ENCODE measurements around the gene C1orf105. TPM values are rescaled to one million over a fixed set of nuclear protein-coding genes. Genes with fewer than 3 reads are reported as not detected.
"Not testable (repeated sequence)": the region's sequence is repeated elsewhere in the genome, so short reads cannot be mapped to it uniquely, and the experiment has no call there.

The C1orf105 gene
- total RNA-seq, result under 1 TPM in 1 of 2 donors, not detected in 1; 0.37 TPM

GRCh38 chr1:172420385-172420784, at the start of gene C1orf105:
Gene C1orf105 (plus strand): TSS chr1:172420685. CDS start chr1:172420886, 201 bp downstream.
- H3K27ac Mint-ChIP-seq, result no peak within 1 kb of the TSS
- no peaks in the 10 kb centered on the region for H3K9me3 Mint-ChIP-seq
- no peaks in the 10 kb centered on the region for H3K27me3 Mint-ChIP-seq
- H3K4me3 Mint-ChIP-seq, result no peak within 1 kb of the TSS
- no peaks in the 10 kb centered on the region for H3K4me1 Mint-ChIP-seq
- H3K36me3 Mint-ChIP-seq (ENCODE audit: low read depth), result no peaks in the 10 kb centered on the region
- no peak for ATAC-seq (replicated peaks)

- not testable (repeated sequence) for H3K9me3 Mint-ChIP-seq; H3K4me3 Mint-ChIP-seq; H3K27me3 Mint-ChIP-seq; H3K4me1 Mint-ChIP-seq; H3K27ac Mint-ChIP-seq; H3K36me3 Mint-ChIP-seq (ENCODE audit: low read depth); ATAC-seq (replicated peaks)
These were observed 48.8 kb upstream of the C1orf105 start for GRCh38 chr1:172371646-172372045.

- no peaks in the 10 kb centered on the region for H3K36me3 Mint-ChIP-seq (ENCODE audit: low read depth)
- ATAC-seq (replicated peaks), result no peak
- peaks cover 5% of the 10 kb centered on the region for H3K4me1 Mint-ChIP-seq
These were observed 46.6 kb upstream of the C1orf105 start for GRCh38 chr1:172373864-172374263.

GRCh38 chr1:172375211-172375631, 45.3 kb upstream of the C1orf105 start:
- peaks cover 5% of the 10 kb centered on the region for H3K4me1 Mint-ChIP-seq
- no peaks in the 10 kb centered on the region for H3K27me3 Mint-ChIP-seq
- H3K36me3 Mint-ChIP-seq (ENCODE audit: low read depth), result no peaks in the 10 kb centered on the region
- peak overlapping the region; percentile 23 for H3K4me3 Mint-ChIP-seq
- H3K27ac Mint-ChIP-seq, result peak overlapping the region; percentile 72
- peak; percentile 82 for ATAC-seq (replicated peaks)
- H3K9me3 Mint-ChIP-seq, result no peaks in the 10 kb centered on the region

More at GRCh38 chr1:172373864-172374263, 46.6 kb upstream of the C1orf105 start:
- no peaks in the 10 kb centered on the region for H3K9me3 Mint-ChIP-seq
- no peak overlapping the region for H3K4me3 Mint-ChIP-seq
- H3K27me3 Mint-ChIP-seq, result no peaks in the 10 kb centered on the region
- H3K27ac Mint-ChIP-seq, result peak overlapping the region; percentile 25

- no peaks in the 10 kb centered on the region for H3K36me3 Mint-ChIP-seq (ENCODE audit: low read depth)
- H3K27me3 Mint-ChIP-seq, result no peaks in the 10 kb centered on the region
- no peak overlapping the region for H3K4me3 Mint-ChIP-seq
- ATAC-seq (replicated peaks), result no peak
- no peaks in the 10 kb centered on the region for H3K9me3 Mint-ChIP-seq
- H3K4me1 Mint-ChIP-seq, result peaks cover 9% of the 10 kb centered on the region
- no peak overlapping the region for H3K27ac Mint-ChIP-seq
These were observed 44.1 kb upstream of the C1orf105 start for GRCh38 chr1:172376431-172376830.

- H3K27me3 Mint-ChIP-seq, result no peaks in the 10 kb centered on the region
- no peaks in the 10 kb centered on the region for H3K9me3 Mint-ChIP-seq
- no peaks in the 10 kb centered on the region for H3K36me3 Mint-ChIP-seq (ENCODE audit: low read depth)
- no peak for ATAC-seq (replicated peaks)
- peaks cover 9% of the 10 kb centered on the region for H3K4me1 Mint-ChIP-seq
- H3K27ac Mint-ChIP-seq, result no peak overlapping the region
- H3K4me3 Mint-ChIP-seq, result no peak overlapping the region
These were observed 42.9 kb upstream of the C1orf105 start for GRCh38 chr1:172377565-172377964.

GRCh38 chr1:172378109-172378760, 42.2 kb upstream of the C1orf105 start:
- ATAC-seq (replicated peaks), result no peak
- Mint-ChIP-seq H3K4me3 (no peak overlapping the region), H3K27ac (no peak overlapping the region)

GRCh38 chr1:172380441-172381244, 39.8 kb upstream of the C1orf105 start:
- ATAC-seq (replicated peaks), result peak; percentile 98
- peak overlapping the region; percentile 67 for H3K4me3 Mint-ChIP-seq
- H3K9me3 Mint-ChIP-seq, result no peaks in the 10 kb centered on the region
- peak overlapping the region; percentile 62 for H3K27ac Mint-ChIP-seq
- H3K36me3 Mint-ChIP-seq (ENCODE audit: low read depth), result no peaks in the 10 kb centered on the region
- H3K27me3 Mint-ChIP-seq, result no peaks in the 10 kb centered on the region
- H3K4me1 Mint-ChIP-seq, result peaks cover 4% of the 10 kb centered on the region

More at GRCh38 chr1:172378109-172378760, 42.2 kb upstream of the C1orf105 start:
- H3K4me1 Mint-ChIP-seq, result peaks cover 9% of the 10 kb centered on the region
- H3K36me3 Mint-ChIP-seq (ENCODE audit: low read depth), result no peaks in the 10 kb centered on the region
- H3K9me3 Mint-ChIP-seq, result no peaks in the 10 kb centered on the region
- H3K27me3 Mint-ChIP-seq, result no peaks in the 10 kb centered on the region

GRCh38 chr1:172381946-172382345, 38.5 kb upstream of the C1orf105 start:
- Mint-ChIP-seq H3K4me1 (peaks cover 4% of the 10 kb centered on the region), H3K27ac (no peak overlapping the region), H3K9me3 (no peaks in the 10 kb centered on the region), H3K36me3 (ENCODE audit: low read depth) (no peaks in the 10 kb centered on the region), H3K4me3 (no peak overlapping the region), H3K27me3 (no peaks in the 10 kb centered on the region)
- no peak for ATAC-seq (replicated peaks)

GRCh38 chr1:172382406-172382805, 38.1 kb upstream of the C1orf105 start:
- Mint-ChIP-seq H3K9me3 (no peaks in the 10 kb centered on the region), H3K36me3 (ENCODE audit: low read depth) (no peaks in the 10 kb centered on the region), H3K4me1 (peaks cover 4% of the 10 kb centered on the region), H3K27me3 (no peaks in the 10 kb centered on the region), H3K27ac (no peak overlapping the region), H3K4me3 (no peak overlapping the region)
- no peak for ATAC-seq (replicated peaks)

- H3K9me3 Mint-ChIP-seq, result no peaks in the 10 kb centered on the region
- no peak overlapping the region for H3K27ac Mint-ChIP-seq
- no peaks in the 10 kb centered on the region for H3K36me3 Mint-ChIP-seq (ENCODE audit: low read depth)
- ATAC-seq (replicated peaks), result no peak
- H3K4me3 Mint-ChIP-seq, result no peak overlapping the region
- no peaks in the 10 kb centered on the region for H3K27me3 Mint-ChIP-seq
- H3K4me1 Mint-ChIP-seq, result peaks cover 4% of the 10 kb centered on the region
These were observed 37.5 kb upstream of the C1orf105 start for GRCh38 chr1:172382990-172383389.

GRCh38 chr1:172383536-172383935, 36.9 kb upstream of the C1orf105 start:
- Mint-ChIP-seq H3K36me3 (ENCODE audit: low read depth) (no peaks in the 10 kb centered on the region), H3K4me3 (no peak overlapping the region), H3K9me3 (no peaks in the 10 kb centered on the region), H3K4me1 (peaks cover 4% of the 10 kb centered on the region), H3K27ac (no peak overlapping the region), H3K27me3 (no peaks in the 10 kb centered on the region)
- ATAC-seq (replicated peaks), result no peak

- no peaks in the 10 kb centered on the region for H3K9me3 Mint-ChIP-seq
- no peak overlapping the region for H3K27ac Mint-ChIP-seq
- peaks cover 4% of the 10 kb centered on the region for H3K4me1 Mint-ChIP-seq
- no peak overlapping the region for H3K4me3 Mint-ChIP-seq
- ATAC-seq (replicated peaks), result no peak
- no peaks in the 10 kb centered on the region for H3K36me3 Mint-ChIP-seq (ENCODE audit: low read depth)
- H3K27me3 Mint-ChIP-seq, result no peaks in the 10 kb centered on the region
These were observed 35.8 kb upstream of the C1orf105 start for GRCh38 chr1:172384656-172385055.

GRCh38 chr1:172386046-172386445, 34.4 kb upstream of the C1orf105 start:
- no peak overlapping the region for H3K4me3 Mint-ChIP-seq
- no peak for ATAC-seq (replicated peaks)
- H3K36me3 Mint-ChIP-seq (ENCODE audit: low read depth), result no peaks in the 10 kb centered on the region
- no peaks in the 10 kb centered on the region for H3K27me3 Mint-ChIP-seq
- H3K27ac Mint-ChIP-seq, result no peak overlapping the region
- no peaks in the 10 kb centered on the region for H3K9me3 Mint-ChIP-seq
- H3K4me1 Mint-ChIP-seq, result peaks cover 2% of the 10 kb centered on the region

GRCh38 chr1:172388490-172388889, 32.0 kb upstream of the C1orf105 start:
- no peaks in the 10 kb centered on the region for H3K36me3 Mint-ChIP-seq (ENCODE audit: low read depth)
- ATAC-seq (replicated peaks), result no peak
- no peaks in the 10 kb centered on the region for H3K27me3 Mint-ChIP-seq
- no peaks in the 10 kb centered on the region for H3K9me3 Mint-ChIP-seq
- peaks cover 5% of the 10 kb centered on the region for H3K4me1 Mint-ChIP-seq
- H3K4me3 Mint-ChIP-seq, result no peak overlapping the region
- H3K27ac Mint-ChIP-seq, result no peak overlapping the region

All from activated T-helper 17 cell treated with anti-CD3 and anti-CD28 coated beads, Interleukin-2, amount 50 U/mL, for 72 hours (primary cell).